ENCODE data around the gene MRPL58. TPM values are rescaled to one million over a fixed set of nuclear protein-coding genes. Genes with fewer than 3 reads are reported as not detected.
"Not testable (repeated sequence)": the region's sequence is repeated elsewhere in the genome, so short reads cannot be mapped to it uniquely, and the experiment has no call there.

The MRPL58 gene
- total RNA-seq, 1 donor from 2014 or later = 50.6 TPM

DNA sequence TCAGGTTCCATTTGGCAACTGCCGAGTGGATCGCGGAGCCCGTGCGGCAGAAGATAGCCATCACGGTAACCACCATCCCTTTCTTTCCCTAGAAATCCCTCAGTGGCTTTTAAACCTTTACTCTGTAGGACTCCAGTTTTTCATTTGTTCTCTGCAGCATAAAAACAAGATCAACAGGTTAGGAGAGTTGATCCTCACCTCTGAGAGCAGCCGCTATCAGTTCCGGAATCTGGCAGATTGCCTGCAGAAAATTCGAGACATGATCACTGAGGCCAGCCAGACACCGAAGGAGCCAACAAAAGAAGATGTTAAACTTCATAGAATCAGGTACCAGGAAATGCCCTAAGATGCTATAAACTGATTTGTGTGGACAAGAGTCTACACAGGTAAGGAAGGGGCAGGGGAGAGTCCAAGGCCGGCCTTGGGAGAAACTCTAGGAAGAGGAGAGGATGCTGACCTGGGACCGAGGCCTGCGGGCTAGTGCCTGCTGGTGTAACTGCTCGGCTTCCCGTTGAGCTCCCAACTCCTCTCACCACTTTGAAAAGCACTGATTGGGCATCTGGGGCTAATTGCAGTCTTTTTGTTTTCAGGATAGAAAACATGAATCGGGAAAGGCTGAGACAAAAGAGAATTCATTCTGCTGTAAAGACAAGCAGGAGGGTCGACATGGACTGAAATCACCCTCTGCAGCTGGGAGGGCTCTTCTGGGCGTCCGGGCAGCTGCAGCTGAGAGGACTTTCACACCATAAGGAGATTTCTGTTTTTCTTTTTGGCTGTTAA lies 8.1 kb downstream of the MRPL58 start:
- H3K4me3 ChIP-seq = no peak overlapping the region
- TF ChIP-seq, protein P1, sequence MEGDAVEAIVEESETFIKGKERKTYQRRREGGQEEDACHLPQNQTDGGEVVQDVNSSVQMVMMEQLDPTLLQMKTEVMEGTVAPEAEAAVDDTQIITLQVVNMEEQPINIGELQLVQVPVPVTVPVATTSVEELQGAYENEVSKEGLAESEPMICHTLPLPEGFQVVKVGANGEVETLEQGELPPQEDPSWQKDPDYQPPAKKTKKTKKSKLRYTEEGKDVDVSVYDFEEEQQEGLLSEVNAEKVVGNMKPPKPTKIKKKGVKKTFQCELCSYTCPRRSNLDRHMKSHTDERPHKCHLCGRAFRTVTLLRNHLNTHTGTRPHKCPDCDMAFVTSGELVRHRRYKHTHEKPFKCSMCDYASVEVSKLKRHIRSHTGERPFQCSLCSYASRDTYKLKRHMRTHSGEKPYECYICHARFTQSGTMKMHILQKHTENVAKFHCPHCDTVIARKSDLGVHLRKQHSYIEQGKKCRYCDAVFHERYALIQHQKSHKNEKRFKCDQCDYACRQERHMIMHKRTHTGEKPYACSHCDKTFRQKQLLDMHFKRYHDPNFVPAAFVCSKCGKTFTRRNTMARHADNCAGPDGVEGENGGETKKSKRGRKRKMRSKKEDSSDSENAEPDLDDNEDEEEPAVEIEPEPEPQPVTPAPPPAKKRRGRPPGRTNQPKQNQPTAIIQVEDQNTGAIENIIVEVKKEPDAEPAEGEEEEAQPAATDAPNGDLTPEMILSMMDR (IDR thresholded peaks at IDR 0.05; ENCODE audit: borderline replicate concordance) = no peak
- DNase-seq = no peak
- H3K9me3 ChIP-seq (replicated peaks) = no peaks in the 10 kb centered on the region
- intact Hi-C loops (cut with micrococcal nuclease) = no loop called here
- H3K36me3 ChIP-seq = peaks cover 58% of the 10 kb centered on the region
- H3K4me1 ChIP-seq = no peaks in the 10 kb centered on the region
- H3K27ac ChIP-seq (replicated peaks) = no peak overlapping the region
- no peaks in the 10 kb centered on the region for H3K27me3 ChIP-seq (ENCODE audit: low read depth)

DNA sequence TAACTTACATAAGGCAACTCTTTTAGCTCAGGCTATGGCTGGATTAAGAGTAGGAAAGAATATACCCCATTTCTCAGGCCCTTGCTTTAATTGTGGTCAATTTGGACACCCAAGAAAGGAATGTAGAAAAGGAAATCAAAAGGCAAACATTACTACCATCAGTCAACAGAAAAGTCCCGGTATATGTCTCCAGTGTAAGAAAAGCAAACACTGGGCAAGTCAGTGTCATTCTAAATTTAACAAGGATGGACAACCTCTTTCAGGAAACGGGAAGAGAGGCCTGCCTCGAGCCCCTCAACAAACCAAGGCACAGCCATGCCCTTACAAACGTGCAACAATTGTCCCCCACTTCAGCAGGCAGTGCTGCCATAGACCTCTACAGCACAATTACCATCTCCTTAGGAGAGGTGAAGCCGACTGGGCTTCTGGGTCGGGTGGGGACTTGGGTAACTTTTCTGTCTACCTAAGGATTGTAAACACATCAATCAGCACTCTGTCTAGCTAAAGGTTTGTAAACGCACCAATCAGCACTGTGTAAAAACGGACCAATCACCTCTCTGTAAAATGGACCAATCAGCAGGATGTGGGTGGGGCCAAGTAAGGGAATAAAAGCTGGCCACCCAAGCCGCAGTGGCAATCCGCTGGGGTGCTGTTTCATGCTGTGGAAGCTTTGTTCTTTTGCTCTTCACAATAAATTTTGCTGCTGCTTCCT lies 12.4 kb downstream of the MRPL58 start:
- no peaks in the 10 kb centered on the region for H3K27me3 ChIP-seq (ENCODE audit: low read depth)
- TF ChIP-seq, protein P1 (IDR thresholded peaks at IDR 0.05; ENCODE audit: borderline replicate concordance) = no peak

GRCh38 chr17:75025398-75025734 lies 12.9 kb downstream of the MRPL58 start:
- H3K9me3 ChIP-seq (replicated peaks); intact Hi-C loops (cut with micrococcal nuclease); DNase-seq; H3K27me3 ChIP-seq (ENCODE audit: low read depth); H3K27ac ChIP-seq (replicated peaks); H3K4me3 ChIP-seq; H3K4me1 ChIP-seq: not testable (repeated sequence)
- peaks cover 26% of the 10 kb centered on the region for H3K36me3 ChIP-seq

More for the DNA sequence above, 12.4 kb downstream of the MRPL58 start:
- intact Hi-C loops (cut with micrococcal nuclease) = no loop called here
- Histone ChIP-seq H3K27ac (replicated peaks) (no peak overlapping the region), H3K9me3 (replicated peaks) (peaks cover under 1% of the 10 kb centered on the region), H3K4me3 (no peak overlapping the region), H3K4me1 (no peaks in the 10 kb centered on the region), H3K36me3 (peaks cover 31% of the 10 kb centered on the region)
- no peak for DNase-seq

GRCh38 chr17:75026650-75027049 lies 14.2 kb downstream of the MRPL58 start:
- H3K27me3 ChIP-seq (ENCODE audit: low read depth); intact Hi-C loops (cut with micrococcal nuclease); DNase-seq; H3K4me1 ChIP-seq; H3K27ac ChIP-seq (replicated peaks); H3K4me3 ChIP-seq: not testable (repeated sequence)
- peaks cover 14% of the 10 kb centered on the region for H3K36me3 ChIP-seq
- H3K9me3 ChIP-seq (replicated peaks) = peaks cover 12% of the 10 kb centered on the region

- no peaks in the 10 kb centered on the region for H3K27me3 ChIP-seq (ENCODE audit: low read depth)
- TF ChIP-seq, protein P1 (IDR thresholded peaks at IDR 0.05; ENCODE audit: borderline replicate concordance) = no peak
- H3K4me1 ChIP-seq = peaks cover 31% of the 10 kb centered on the region
- no peak for DNase-seq
- peaks cover 12% of the 10 kb centered on the region for H3K9me3 ChIP-seq (replicated peaks)
- no peak overlapping the region for H3K4me3 ChIP-seq
- H3K27ac ChIP-seq (replicated peaks) = no peak overlapping the region
- H3K36me3 ChIP-seq = no peaks in the 10 kb centered on the region
- intact Hi-C loops (cut with micrococcal nuclease) = no loop called here
Measured at GRCh38 chr17:75030161-75030560, 17.7 kb downstream of the MRPL58 start.

DNA sequence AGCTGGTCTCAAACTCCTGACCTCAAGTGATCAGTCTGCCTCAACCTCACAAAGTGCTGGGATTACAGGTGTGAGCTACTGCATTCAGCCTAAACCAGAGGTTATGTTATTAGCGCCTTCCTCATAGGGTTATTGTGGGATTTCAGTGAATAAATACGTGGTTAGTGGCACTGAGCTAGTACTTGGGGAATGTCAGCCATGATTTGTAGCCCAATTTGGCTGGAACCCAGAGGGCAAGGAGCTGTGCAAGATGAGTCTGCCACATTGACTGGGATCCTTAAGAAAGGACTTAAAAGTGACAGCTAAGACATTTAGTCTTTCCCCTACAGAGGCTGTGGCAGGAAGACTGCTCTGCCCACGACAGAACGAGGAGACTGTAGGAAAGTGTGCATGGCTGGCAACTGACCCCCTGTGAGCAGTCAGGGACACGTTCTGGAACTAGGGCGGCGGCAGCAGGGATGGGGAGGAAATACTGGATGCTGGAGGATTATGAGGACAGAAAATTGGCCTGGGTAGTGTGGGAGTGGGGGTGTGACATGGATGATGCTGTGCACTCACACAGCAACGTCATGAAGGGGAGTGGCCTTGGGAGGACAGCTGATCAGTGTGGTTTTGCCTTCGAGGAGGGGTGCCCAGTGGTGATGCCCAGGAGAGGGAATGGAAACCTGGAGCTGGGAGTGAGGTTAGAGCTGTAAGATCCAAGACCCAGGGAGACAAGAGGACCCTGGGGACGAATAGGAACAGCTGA lies 19.7 kb downstream of the MRPL58 start:
- Histone ChIP-seq H3K4me3 (peak overlapping the region; percentile 82), H3K36me3 (no peaks in the 10 kb centered on the region), H3K4me1 (peaks cover 51% of the 10 kb centered on the region), H3K9me3 (replicated peaks) (peaks cover 12% of the 10 kb centered on the region), H3K27ac (replicated peaks) (peak overlapping the region; percentile 91), H3K27me3 (ENCODE audit: low read depth) (no peaks in the 10 kb centered on the region)
- TF ChIP-seq, protein P1 (IDR thresholded peaks at IDR 0.05; ENCODE audit: borderline replicate concordance) = no peak
- DNase-seq = peak; percentile 63
- intact Hi-C loops (cut with micrococcal nuclease) = no loop called here

Measured in left ventricle myocardium inferior (tissue), 1 donor.